AG09309 (cell line): ENCODE results near the gene GGA1.
A peak's percentile ranks its signal among the peaks of the same experiment; 100 is the strongest.
"Not testable (repeated sequence)": the region's sequence is repeated elsewhere in the genome, so short reads cannot be mapped to it uniquely, and the experiment has no call there.

Source experiments
- DNase-seq: peaks from one replicate; pipeline ENCODE4 v3.0.0-alpha.2; 2010; ENCODE audit warnings: low read depth
- H3K4me3 ChIP-seq: 2 replicates; pipeline ENCODE4 v1.5.1; 2011; ENCODE audit warnings: mild to moderate bottlenecking, low read depth, low read length, moderate library complexity; ENCODE audit not compliant: control insufficient read depth
- TF ChIP-seq, protein P1 (sequence below): IDR thresholded peaks from 2 replicates; pipeline ENCODE4 v1.5.1; 2011; ENCODE audit warnings: mild to moderate bottlenecking, low read depth, low read length, inconsistent platforms; ENCODE audit not compliant: insufficient read depth, control insufficient read depth; ENCODE audit errors: missing control alignments

GGA1 gene

DNA sequence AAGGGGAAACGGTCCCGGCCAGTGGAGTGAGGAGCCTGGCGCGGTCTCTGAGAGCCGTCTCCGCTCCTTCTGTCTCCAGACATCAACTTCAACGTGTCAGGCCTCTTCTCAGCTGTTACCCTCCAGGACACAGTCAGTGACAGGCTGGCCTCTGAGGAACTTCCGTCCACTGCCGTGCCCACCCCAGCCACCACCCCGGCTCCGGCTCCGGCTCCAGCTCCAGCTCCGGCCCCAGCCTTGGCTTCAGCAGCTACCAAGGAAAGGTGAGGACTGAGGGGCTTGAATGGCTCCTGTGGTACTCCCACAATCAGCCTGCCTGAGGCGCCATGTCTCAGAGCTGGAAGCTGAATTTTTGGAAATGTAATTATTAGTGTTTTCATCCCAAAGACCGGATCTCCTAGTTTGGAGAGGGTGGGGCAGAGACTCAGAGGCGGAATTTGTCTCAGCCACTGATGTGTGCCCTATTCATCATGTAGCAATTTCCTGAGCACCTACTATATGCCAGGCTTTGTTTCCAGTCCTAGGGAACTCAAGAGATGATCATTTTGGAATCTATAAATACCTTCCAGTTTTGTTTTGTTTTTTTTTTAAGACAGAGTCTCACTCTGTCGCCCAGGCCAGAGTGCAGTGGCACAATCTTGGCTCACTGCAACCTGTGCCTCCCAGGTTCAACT is 42.0 kb downstream of the GGA1 start:
- no peak overlapping the region for H3K4me3 ChIP-seq
- no peak for DNase-seq
- TF ChIP-seq, protein P1, sequence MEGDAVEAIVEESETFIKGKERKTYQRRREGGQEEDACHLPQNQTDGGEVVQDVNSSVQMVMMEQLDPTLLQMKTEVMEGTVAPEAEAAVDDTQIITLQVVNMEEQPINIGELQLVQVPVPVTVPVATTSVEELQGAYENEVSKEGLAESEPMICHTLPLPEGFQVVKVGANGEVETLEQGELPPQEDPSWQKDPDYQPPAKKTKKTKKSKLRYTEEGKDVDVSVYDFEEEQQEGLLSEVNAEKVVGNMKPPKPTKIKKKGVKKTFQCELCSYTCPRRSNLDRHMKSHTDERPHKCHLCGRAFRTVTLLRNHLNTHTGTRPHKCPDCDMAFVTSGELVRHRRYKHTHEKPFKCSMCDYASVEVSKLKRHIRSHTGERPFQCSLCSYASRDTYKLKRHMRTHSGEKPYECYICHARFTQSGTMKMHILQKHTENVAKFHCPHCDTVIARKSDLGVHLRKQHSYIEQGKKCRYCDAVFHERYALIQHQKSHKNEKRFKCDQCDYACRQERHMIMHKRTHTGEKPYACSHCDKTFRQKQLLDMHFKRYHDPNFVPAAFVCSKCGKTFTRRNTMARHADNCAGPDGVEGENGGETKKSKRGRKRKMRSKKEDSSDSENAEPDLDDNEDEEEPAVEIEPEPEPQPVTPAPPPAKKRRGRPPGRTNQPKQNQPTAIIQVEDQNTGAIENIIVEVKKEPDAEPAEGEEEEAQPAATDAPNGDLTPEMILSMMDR: no peak

DNA sequence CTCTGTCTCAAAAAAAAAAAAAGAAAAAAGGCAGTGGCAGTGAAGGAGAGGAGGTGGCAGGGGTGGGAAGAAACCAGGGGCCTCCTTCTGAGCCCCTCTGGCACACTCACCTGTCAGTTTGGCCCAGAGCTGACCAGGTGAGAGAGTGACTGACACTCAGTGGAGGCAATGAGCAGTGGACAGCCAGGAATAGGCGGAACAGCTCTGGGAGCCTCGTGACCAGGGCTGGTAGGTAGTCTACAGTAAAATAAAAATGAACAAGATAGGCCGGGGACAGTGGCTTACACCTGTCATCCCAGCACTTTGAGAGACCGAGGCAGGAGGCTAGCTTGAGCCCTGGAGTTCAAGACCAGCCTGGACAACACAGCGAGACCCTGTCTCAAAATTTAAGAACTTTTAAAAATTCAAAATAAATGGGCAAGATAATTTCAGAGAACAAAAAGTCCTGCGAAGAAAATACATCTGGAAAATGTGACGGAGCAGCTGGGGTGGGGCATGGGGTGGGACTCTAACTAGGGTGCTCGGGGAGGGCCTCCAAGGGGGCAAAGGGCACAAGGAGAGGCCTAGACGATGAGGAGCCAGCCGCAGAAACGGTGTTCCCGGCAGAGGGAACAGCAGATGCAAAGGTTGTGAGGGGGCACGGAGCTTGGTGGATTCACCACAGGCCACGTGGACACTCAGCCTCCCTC is 46.1 kb downstream of the GGA1 start:
- no peak for DNase-seq
- H3K4me3 ChIP-seq: no peak overlapping the region
- TF ChIP-seq, protein P1: no peak

DNA sequence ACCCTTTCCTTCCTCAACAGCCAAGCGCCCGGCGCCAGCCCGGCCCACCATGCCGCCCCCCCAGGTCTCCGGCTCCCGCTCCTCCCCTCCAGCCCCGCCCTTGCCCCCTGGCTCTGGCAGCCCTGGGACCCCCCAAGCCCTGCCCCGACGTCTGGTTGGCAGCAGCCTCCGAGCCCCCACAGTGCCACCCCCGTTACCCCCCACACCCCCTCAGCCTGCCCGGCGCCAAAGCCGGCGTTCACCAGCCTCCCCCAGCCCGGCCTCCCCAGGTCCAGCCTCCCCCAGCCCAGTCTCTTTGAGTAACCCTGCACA is 46.6 kb downstream of the GGA1 start:
- no peak overlapping the region for H3K4me3 ChIP-seq
- TF ChIP-seq, protein P1: no peak
- no peak for DNase-seq

DNA sequence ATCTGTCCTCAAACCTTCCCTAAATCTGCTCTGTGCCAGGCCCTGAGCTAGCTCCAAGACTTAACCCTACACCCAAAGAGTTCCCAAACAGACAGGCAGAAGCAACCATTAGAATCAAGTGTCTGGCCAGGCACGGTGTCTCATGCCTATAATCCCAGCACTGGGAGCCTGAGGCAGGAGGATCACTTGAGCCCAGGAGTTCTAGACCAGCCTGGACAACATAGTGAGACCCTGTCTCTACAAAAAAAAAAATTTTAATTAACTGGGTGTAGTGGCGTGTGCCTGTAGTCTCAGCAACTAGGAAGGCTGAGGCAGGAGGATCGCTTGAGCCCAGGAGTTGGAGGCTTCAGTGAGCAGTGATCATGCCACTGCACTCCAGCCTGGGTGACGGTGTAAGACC is 47.9 kb downstream of the GGA1 start:
- not testable (repeated sequence) for DNase-seq, H3K4me3 ChIP-seq

DNA sequence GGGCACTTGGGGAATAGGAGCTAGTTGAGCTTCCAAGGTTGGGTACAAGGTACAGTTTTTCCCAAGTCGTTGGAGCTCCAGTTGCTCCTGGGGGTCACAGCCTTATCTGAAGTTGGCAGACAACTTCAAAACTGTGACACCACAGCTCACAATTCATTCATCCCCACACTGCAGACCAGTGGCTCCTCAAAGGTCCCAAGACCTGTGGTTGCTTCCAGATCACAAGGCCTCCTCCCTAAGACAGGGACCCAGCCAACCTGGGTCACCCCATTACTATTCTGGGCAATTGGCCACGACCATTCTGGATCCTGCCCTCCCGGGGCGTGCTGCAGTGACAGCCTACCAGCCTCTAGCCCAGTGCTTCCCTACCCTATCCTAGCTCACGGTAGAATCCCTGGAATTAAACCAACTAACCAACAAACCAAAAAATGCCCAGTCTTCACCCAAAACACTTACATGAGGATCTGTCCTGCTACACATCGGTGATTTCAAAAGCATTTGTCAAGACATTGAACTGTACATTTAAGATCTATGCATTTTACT is 49.0 kb downstream of the GGA1 start:
- no peak for DNase-seq
- H3K4me3 ChIP-seq: peak overlapping the region; percentile 50

DNA sequence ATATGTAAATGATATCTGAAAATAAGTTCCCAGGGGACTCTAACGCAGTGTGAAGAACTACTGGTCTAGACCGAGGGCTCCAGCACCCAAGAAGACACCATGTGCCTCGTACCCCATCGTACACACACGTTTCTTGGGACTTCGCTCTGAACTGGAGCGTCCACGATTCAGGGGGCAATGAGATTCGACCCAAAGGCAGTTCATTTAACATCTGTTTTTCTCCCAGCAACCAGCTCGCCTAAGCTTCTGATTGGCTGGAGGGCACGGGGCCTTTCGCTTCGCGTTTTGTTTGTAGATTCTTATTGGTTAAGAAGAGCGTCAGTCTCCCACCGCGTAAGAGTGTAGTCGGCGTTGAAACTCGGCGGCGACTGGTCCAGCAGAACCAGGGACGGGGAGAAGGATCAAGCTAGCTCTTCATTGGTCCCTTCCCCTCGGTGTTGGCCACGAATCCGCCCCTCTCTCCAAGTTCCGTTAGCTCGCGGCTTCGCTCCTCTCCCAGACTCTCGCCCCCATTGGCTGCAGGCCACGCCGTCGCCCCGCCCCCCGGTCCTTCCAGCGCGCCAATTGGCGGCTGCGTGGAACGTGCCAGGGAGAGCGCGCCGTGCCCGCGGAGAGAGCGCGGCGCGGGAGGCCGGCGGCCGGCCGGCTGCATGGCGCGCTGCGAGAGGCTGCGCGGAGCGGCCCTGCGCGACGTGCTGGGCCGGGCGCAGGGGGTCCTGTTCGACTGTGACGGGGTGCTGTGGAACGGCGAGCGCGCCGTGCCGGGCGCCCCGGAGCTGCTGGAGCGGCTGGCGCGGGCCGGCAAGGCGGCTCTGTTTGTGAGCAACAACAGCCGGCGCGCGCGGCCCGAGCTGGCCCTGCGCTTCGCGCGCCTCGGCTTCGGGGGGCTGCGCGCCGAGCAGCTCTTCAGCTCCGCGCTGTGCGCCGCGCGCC is 49.8 kb downstream of the GGA1 start, which contains the start of gene PDXP:
Gene PDXP (plus strand): TSS at position 591 of the 933 bp plus-strand sequence. CDS start 60 bp downstream, at position 651.
- DNase-seq: peak; percentile 100
- peak within 1 kb of the TSS; percentile 84 for H3K4me3 ChIP-seq
- TF ChIP-seq, protein P1: no peak

More for the DNA sequence above, 49.0 kb downstream of the GGA1 start:
- TF ChIP-seq, protein P1: no peak
